ENCODE data around the gene MED4.

MED4 gene

GRCh38 chr13:48094781-48095502 lies at the start of gene MED4:
Gene MED4 (minus strand): TSS chr13:48095104. CDS start chr13:48095078, 26 bp downstream.
- peak within 1 kb of the TSS; percentile 88 for H3K4me3 ChIP-seq (ENCODE audit: insufficient read length, low read depth)
- H3K9ac ChIP-seq (ENCODE audit: insufficient read length, low read depth) = peak within 1 kb of the TSS; percentile 94
- peak; percentile 82 for DNase-seq (ENCODE audit: low read depth, low spot score)
- H3K27me3 ChIP-seq (ENCODE audit: insufficient read depth, insufficient read length) = no peaks in the 10 kb centered on the region
- no peak for TF ChIP-seq ZNF274 (IDR thresholded peaks at IDR 0.05; ENCODE audit: low read depth, low read length)
- TF ChIP-seq YY1 (IDR thresholded peaks at IDR 0.05; ENCODE audit: insufficient read depth, insufficient read length) = peak; percentile 81
- H3K9me3 ChIP-seq (ENCODE audit: insufficient read depth, low read length) = no peaks in the 10 kb centered on the region
- peaks cover 13% of the 10 kb centered on the region for H3K36me3 ChIP-seq (ENCODE audit: insufficient read depth, insufficient read length, low read length)
- no peaks in the 10 kb centered on the region for H3K4me1 ChIP-seq (ENCODE audit: insufficient read depth, insufficient read length)

GRCh38 chr13:48144413-48145035 lies 49.6 kb upstream of the MED4 start:
- Histone ChIP-seq H3K4me3 (ENCODE audit: insufficient read length, low read depth) (no peak overlapping the region), H3K9ac (ENCODE audit: insufficient read length, low read depth) (no peak overlapping the region), H3K4me1 (ENCODE audit: insufficient read depth, insufficient read length) (no peaks in the 10 kb centered on the region), H3K27me3 (ENCODE audit: insufficient read depth, insufficient read length) (no peaks in the 10 kb centered on the region), H3K9me3 (ENCODE audit: insufficient read depth, low read length) (peaks cover 9% of the 10 kb centered on the region), H3K36me3 (ENCODE audit: insufficient read depth, insufficient read length, low read length) (no peaks in the 10 kb centered on the region)
- DNase-seq (ENCODE audit: low read depth, low spot score) = no peak
- TF ChIP-seq SUZ12 (IDR thresholded peaks at IDR 0.05; ENCODE audit: extremely low read depth, insufficient read depth, insufficient read length) (no peak), YY1 (IDR thresholded peaks at IDR 0.05; ENCODE audit: insufficient read depth, insufficient read length) (no peak), ZNF274 (IDR thresholded peaks at IDR 0.05; ENCODE audit: low read depth, low read length) (no peak)

- Histone ChIP-seq H3K9ac (ENCODE audit: insufficient read length, low read depth) (no peak overlapping the region), H3K4me1 (ENCODE audit: insufficient read depth, insufficient read length) (no peaks in the 10 kb centered on the region), H3K36me3 (ENCODE audit: insufficient read depth, insufficient read length, low read length) (no peaks in the 10 kb centered on the region), H3K9me3 (ENCODE audit: insufficient read depth, low read length) (peaks cover 9% of the 10 kb centered on the region), H3K27me3 (ENCODE audit: insufficient read depth, insufficient read length) (no peaks in the 10 kb centered on the region), H3K4me3 (ENCODE audit: insufficient read length, low read depth) (no peak overlapping the region)
- TF ChIP-seq SUZ12 (IDR thresholded peaks at IDR 0.05; ENCODE audit: extremely low read depth, insufficient read depth, insufficient read length) (no peak), YY1 (IDR thresholded peaks at IDR 0.05; ENCODE audit: insufficient read depth, insufficient read length) (no peak), ZNF274 (IDR thresholded peaks at IDR 0.05; ENCODE audit: low read depth, low read length) (no peak)
- no peak for DNase-seq (ENCODE audit: low read depth, low spot score)
Measured at GRCh38 chr13:48142436-48142835, 47.5 kb upstream of the MED4 start.

GRCh38 chr13:48138270-48138669 lies 43.4 kb upstream of the MED4 start:
- Histone ChIP-seq H3K4me3 (ENCODE audit: insufficient read length, low read depth) (no peak overlapping the region), H3K4me1 (ENCODE audit: insufficient read depth, insufficient read length) (no peaks in the 10 kb centered on the region), H3K27me3 (ENCODE audit: insufficient read depth, insufficient read length) (no peaks in the 10 kb centered on the region), H3K36me3 (ENCODE audit: insufficient read depth, insufficient read length, low read length) (no peaks in the 10 kb centered on the region), H3K9me3 (ENCODE audit: insufficient read depth, low read length) (peaks cover 9% of the 10 kb centered on the region), H3K9ac (ENCODE audit: insufficient read length, low read depth) (no peak overlapping the region)
- no peak for DNase-seq (ENCODE audit: low read depth, low spot score)
- no peak for TF ChIP-seq SUZ12 (IDR thresholded peaks at IDR 0.05; ENCODE audit: extremely low read depth, insufficient read depth, insufficient read length)

- no peak for DNase-seq (ENCODE audit: low read depth, low spot score)
- Histone ChIP-seq H3K27me3 (ENCODE audit: insufficient read depth, insufficient read length) (no peaks in the 10 kb centered on the region), H3K9ac (ENCODE audit: insufficient read length, low read depth) (no peak overlapping the region), H3K4me1 (ENCODE audit: insufficient read depth, insufficient read length) (no peaks in the 10 kb centered on the region), H3K36me3 (ENCODE audit: insufficient read depth, insufficient read length, low read length) (no peaks in the 10 kb centered on the region), H3K9me3 (ENCODE audit: insufficient read depth, low read length) (no peaks in the 10 kb centered on the region), H3K4me3 (ENCODE audit: insufficient read length, low read depth) (no peak overlapping the region)
- TF ChIP-seq ZNF274 (IDR thresholded peaks at IDR 0.05; ENCODE audit: low read depth, low read length) (no peak), YY1 (IDR thresholded peaks at IDR 0.05; ENCODE audit: insufficient read depth, insufficient read length) (no peak), SUZ12 (IDR thresholded peaks at IDR 0.05; ENCODE audit: extremely low read depth, insufficient read depth, insufficient read length) (no peak)
Measured at GRCh38 chr13:48132961-48133360, 38.1 kb upstream of the MED4 start.

- DNase-seq (ENCODE audit: low read depth, low spot score) = no peak
- H3K4me3 ChIP-seq (ENCODE audit: insufficient read length, low read depth) = no peak overlapping the region
- TF ChIP-seq YY1 (IDR thresholded peaks at IDR 0.05; ENCODE audit: insufficient read depth, insufficient read length) (no peak), ZNF274 (IDR thresholded peaks at IDR 0.05; ENCODE audit: low read depth, low read length) (no peak), SUZ12 (IDR thresholded peaks at IDR 0.05; ENCODE audit: extremely low read depth, insufficient read depth, insufficient read length) (no peak)
- H3K9ac ChIP-seq (ENCODE audit: insufficient read length, low read depth) = no peak overlapping the region
- H3K9me3 ChIP-seq (ENCODE audit: insufficient read depth, low read length) = no peaks in the 10 kb centered on the region
- H3K27me3 ChIP-seq (ENCODE audit: insufficient read depth, insufficient read length) = no peaks in the 10 kb centered on the region
- H3K36me3 ChIP-seq (ENCODE audit: insufficient read depth, insufficient read length, low read length) = no peaks in the 10 kb centered on the region
- H3K4me1 ChIP-seq (ENCODE audit: insufficient read depth, insufficient read length) = no peaks in the 10 kb centered on the region
Measured at GRCh38 chr13:48131533-48131932, 36.6 kb upstream of the MED4 start.

GRCh38 chr13:48126944-48127830 lies 32.3 kb upstream of the MED4 start:
- peak; percentile 54 for DNase-seq (ENCODE audit: low read depth, low spot score)
- H3K9ac ChIP-seq (ENCODE audit: insufficient read length, low read depth) = no peak overlapping the region
- no peak overlapping the region for H3K4me3 ChIP-seq (ENCODE audit: insufficient read length, low read depth)
- no peaks in the 10 kb centered on the region for H3K36me3 ChIP-seq (ENCODE audit: insufficient read depth, insufficient read length, low read length)
- no peaks in the 10 kb centered on the region for H3K9me3 ChIP-seq (ENCODE audit: insufficient read depth, low read length)
- TF ChIP-seq ZNF274 (IDR thresholded peaks at IDR 0.05; ENCODE audit: low read depth, low read length) = no peak
- no peak for TF ChIP-seq YY1 (IDR thresholded peaks at IDR 0.05; ENCODE audit: insufficient read depth, insufficient read length)
- TF ChIP-seq SUZ12 (IDR thresholded peaks at IDR 0.05; ENCODE audit: extremely low read depth, insufficient read depth, insufficient read length) = no peak
- no peaks in the 10 kb centered on the region for H3K27me3 ChIP-seq (ENCODE audit: insufficient read depth, insufficient read length)
- no peaks in the 10 kb centered on the region for H3K4me1 ChIP-seq (ENCODE audit: insufficient read depth, insufficient read length)

All from NT2/D1 (cell line).